EL (cell line): ENCODE data around the gene FAM43A.

Experiments used
- DNase-seq: peaks from one replicate; pipeline ENCODE4 v3.0.0-alpha.2; 2016

Gene FAM43A

DNA sequence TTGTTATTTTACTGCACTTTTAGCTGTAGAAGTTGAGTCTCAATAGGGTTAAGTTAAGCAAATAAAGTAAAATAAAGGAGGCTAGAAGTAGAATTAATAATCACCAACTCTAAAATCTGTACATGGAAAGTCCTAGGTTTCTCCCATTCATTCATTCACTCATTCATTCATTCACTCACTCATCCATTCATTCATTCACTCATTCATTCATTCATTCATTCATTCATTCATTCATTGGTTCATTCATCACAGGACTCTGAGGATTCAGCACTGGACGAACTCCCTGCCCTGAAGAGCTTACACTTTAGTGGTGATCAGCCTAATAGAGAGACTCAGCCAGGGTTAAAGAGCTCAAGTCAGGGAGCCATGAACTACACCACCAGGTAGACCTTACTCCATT is 9.2 kb upstream of the FAM43A start:
- no peak for DNase-seq

- DNase-seq = no peak
These were observed 4.6 kb upstream of the FAM43A start for GRCh38 chr3:194680888-194681615.

DNA sequence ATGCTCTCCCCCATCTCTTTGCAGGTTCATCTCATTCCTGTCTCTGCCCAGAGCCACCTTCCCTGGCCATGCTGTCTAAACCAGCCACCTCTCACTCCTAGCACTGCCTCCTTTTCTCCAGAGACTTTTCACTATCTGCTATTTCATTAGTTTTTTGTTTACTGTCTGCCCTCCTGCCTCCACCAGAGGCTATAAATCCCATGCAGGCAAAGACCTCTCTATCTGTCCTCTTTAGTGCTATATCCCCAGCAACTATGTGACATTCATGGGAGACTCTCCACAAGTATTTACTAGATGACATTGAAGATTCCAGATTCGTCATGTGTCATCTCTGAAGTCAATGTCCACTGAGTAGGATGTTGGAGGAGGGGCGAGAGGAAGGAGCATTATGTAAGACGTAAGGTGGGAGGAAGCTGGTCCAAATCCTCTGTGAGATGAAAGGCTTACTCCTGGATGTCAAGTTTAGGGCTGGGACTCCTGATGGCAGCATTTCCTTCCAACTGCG is 3.4 kb upstream of the FAM43A start:
- DNase-seq = no peak

DNA sequence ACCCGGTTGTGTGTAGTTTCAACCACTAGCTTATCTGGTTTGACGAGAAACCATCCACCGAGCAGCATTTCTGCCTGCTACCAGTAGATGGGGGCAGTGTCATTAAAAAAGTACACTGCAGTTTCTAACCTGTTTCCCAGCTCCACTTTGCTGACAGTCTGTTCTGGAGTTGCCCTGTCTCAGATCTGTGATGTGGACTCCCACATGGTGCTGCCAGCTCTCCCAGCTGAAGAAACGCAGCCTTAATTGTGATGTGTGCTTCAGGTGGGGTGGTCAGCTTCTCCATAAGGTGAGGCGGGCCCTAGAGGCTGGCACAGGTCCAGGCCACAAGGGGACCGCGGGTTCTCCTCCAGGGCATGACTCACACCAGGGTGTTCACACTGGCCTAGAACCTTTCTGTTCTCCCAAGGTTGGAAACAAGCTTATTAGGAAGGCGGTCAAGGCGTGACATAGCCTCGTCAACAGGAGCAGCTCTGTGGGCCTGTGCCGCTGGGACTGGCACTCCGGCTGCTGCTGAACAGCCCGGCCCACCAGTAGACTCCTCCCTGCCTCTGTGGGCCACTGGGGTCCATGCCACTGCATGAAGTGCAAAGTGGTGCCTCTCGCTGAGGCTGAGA is 2.9 kb upstream of the FAM43A start:
- DNase-seq = peak; percentile 84

- no peak for DNase-seq
These were observed 2.3 kb upstream of the FAM43A start for GRCh38 chr3:194683380-194683779.

DNA sequence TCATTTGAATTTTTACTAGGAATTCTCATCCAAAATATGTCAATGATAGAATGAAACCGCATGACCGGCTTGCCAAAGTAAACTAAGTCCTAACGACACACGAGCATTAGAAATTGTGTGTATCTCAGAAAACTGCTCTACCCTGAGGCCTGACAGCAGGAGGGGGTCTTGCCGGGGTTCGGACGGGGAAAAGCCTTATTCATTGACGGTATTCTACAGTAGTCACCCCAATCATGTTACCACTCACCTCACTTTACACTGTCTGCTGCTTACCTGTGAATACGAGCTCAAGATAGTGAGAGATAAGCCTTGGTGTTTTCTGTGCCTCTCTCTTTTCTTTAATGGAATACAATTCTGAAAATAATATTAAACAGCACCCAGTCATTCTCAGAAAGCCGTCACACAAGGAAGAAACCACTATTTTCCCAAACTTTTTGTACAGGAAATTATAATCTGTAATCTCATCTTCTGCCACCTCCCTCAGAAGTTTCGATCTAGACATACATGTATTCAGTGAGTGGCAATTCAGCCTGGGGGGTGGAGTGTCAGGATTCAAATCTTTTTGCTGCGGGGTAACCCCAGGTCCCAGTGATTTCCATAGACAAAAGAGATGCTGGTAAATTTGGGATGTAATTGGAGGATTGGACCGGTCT is 492 bp upstream of the FAM43A start:
- no peak for DNase-seq

- DNase-seq = no peak
These were observed 732 bp downstream of the FAM43A start for GRCh38 chr3:194686414-194686815.

GRCh38 chr3:194686816-194687637 is 1.3 kb downstream of the FAM43A start:
- DNase-seq = peak; percentile 53

- DNase-seq = peak; percentile 72
These were observed 2.0 kb downstream of the FAM43A start for GRCh38 chr3:194687638-194688199.

DNA sequence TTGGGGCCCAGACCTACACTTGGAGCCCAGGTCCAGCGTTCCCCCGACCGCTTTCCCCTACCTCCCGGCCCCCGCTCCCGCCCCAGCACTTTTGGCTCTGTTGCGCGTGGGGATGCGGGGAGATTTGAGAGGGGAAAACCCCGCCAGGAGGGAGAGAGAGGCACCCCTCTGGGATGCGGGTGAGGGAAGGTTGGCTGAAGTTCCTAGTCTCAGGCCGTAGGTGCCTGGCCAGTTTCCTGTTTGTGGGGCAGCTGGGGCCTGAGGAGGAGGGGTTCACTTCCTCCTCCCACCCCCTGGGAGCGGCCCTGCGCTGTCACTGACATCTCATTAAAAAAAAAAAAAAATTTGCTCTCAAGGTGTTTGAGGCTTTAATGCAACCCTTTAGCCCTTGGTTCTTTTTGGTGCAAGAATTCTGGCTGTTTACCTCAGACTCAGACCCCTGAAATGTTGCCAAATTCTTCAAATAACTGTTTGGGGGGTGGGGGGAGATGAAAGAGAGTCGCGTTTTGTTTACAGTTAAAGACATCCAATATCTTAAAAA is 2.6 kb downstream of the FAM43A start:
- peak; percentile 18 for DNase-seq

- DNase-seq = no peak
These were observed 3.3 kb downstream of the FAM43A start for GRCh38 chr3:194688946-194689345.

GRCh38 chr3:194689493-194689944 is 3.8 kb downstream of the FAM43A start:
- DNase-seq = peak; percentile 8

DNA sequence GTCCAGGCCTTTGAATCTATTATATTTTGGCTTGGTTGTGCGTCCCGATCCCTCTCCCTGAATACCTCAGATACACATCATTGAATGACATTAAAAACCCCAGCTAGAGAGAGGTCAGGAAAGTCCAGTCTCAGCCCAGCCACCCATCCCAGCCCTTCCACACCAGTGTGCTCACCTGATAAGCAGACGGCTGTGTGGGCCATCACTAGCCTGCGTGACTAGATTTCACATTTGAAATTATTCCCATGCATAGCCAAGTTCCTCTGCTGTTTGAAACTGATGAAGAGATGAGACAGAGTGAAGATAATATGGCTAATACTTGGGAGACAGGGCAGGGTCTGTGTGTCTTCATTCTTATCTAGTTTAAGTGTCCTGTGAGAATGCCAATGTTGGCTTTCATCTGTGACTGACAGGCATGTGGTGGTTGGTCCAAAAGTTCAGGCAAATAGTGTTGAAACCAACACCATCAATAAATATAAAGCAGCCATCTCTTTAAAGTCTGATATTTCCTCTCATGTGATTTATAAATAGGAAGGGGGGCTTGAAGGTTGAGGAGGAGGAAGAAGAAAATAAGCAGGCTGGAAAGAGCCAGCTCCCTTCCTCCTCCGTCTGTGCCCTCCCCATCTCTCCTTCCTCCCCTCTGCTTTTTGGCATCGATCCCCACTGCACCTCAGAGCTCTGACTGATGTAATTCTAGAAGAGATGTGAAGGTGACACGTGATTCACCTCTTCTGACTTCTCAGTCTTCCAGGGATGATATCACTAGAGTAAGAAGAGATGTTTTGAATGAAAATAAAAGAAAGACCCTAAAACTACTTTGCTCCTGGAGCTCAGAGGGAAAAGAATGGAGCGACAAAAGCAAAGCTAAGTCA is 5.1 kb downstream of the FAM43A start:
- no peak for DNase-seq

DNA sequence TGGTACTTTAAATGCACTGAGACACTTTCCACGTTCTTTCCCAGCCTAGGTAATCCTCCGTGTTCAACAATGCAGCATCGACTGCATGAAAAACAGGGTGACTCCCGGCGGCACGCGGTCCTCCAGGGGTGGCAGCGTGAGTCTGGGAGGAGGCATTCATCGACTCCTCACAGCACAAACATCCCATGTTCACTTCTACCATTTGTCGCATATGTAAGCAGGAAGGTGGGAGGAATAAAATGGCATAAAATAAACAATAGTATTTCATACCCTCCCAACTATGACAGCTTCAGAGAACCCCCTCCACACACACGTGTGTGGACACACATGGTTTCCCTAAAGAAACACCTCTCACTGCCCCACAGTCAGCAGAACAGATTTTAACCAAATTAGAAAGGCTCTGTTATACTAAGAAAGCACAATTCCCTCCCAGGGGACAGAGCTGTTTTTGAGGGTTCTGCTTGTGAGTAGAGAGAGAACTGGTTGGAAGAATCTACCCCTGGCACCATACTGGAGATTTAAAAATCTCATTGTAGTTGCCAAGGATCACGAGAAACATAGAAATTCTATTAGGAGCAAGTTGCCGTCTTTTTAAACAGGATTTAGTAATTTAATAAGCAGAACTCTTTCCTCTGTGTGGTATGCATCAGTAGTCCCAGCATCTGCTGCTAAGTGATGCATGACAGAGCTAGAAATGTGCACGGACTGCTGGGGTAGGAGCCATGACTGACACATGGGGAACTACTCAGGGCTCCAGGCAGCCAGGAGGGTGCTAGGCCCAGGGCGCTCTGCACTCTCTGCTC is 6.0 kb downstream of the FAM43A start:
- no peak for DNase-seq

DNA sequence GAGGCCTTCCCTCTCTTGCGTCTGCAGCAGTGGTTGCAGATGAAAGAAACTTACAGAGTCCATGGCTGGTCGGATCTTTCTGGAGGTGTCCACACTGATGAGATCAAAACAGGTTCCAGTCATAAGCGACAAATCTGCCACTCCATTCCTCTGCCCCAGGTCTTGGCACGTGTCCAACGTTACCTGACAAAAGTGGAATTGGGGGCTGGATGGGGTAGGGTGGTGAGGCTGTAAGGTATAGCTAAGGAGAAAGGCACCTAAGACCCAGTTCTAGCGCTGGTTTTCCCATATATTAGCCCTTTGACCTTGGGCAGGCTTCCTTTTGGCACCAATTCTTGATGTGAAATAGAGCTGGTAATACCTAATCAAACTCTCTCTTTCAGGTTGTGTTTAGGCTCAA is 11.0 kb downstream of the FAM43A start:
- no peak for DNase-seq

- no peak for DNase-seq
These were observed 16.9 kb downstream of the FAM43A start for GRCh38 chr3:194702545-194702944.

DNA sequence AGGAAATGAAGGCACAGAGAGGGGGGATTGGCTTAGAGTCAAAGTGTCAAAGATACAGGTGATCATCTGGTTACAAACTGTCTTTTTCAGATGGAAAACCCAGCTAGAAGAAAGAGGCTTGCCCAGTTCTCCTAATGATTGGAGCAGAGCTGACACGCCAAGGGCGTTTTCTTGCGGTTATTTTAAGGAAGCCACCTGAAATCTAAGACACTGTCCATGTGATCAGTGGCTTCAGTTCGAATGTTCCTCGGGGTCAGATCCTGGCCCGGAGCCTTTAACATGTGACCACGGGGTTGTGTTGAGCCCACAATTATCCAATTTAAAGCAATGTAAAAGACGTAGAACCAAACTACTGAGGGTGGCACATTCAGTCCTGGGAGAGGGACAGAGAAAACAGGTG is 19.5 kb downstream of the FAM43A start:
- DNase-seq = no peak

DNA sequence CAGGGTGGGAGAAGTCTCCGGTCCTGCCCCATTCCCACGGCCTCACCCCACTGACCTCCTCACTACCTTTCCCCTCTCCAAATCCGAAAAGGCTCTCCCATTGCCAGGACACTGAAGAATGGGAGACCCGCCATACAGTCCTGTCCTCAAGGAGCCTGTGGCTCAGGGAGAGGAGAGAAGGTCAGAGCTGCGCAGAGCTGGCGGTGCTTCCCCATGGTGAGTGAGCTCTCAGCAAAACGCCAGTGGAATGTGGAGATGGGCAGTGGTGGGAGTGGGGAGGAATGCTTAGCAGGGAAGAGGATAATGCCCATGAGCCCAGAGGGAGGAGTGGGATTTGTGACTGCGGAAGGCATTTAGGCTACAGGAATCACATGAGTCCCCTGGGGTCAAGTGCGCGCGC is 20.1 kb downstream of the FAM43A start:
- no peak for DNase-seq

- no peak for DNase-seq
These were observed 21.5 kb downstream of the FAM43A start for GRCh38 chr3:194707147-194707540.

DNA sequence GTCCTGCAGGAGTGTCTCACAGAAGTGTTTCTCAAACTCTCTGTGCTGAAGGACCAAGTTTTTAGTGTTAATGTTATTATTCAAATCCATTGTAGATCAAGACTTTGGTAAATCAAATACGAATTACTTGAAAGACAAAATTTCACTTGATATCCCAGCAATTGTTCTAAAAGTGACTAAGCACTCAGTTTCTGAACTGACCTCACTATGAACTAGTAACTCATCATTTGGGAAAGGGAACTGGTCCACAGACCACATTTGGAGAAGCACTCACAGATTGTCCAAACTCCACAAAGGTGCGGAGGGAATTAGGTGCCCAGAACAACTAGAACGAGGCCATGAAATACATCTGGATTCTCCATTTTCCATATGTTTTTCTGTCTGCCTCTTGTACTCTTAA is 25.6 kb downstream of the FAM43A start:
- no peak for DNase-seq

DNA sequence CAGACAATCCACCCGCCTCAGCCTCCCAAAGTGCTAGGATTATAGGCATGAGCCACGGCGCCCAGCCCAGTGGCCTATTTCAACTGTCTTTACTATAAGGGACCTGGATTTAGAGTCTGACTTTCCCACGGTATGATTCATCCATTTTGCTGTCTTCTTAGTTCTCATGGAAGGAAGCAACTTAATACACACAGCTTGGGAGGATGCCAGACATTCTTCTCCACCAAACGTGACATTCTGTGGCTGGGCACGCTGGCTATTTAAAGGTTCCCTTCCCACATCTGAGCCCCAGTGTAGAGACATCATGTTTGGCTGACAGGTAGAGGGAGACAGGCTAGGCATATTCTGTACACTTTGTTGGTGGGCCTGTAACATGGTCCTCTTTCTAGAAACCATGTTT is 26.2 kb downstream of the FAM43A start:
- DNase-seq = peak; percentile 93
